Stimulated activated naive CD8-positive, alpha-beta T cell treated with anti-CD3 and anti-CD28 coated beads, Interleukin-15, Interleukin-2, amounts not matched to agents 100 ng/mL and 50 ng/mL, for 24 hours (primary cell): ENCODE results near the gene FOXN1.
"Not testable (repeated sequence)": the region's sequence is repeated elsewhere in the genome, so short reads cannot be mapped to it uniquely, and the experiment has no call there.

Experiments used
- H3K27ac Mint-ChIP-seq: one replicate; pipeline ENCODE4 v1.8.0; 2021; ENCODE audit warnings: mild to moderate bottlenecking, mixed read lengths
- H3K27me3 Mint-ChIP-seq: one replicate; pipeline ENCODE4 v1.8.0; 2021; ENCODE audit warnings: mixed read lengths
- H3K36me3 Mint-ChIP-seq: one replicate; pipeline ENCODE4 v1.8.0; 2021; ENCODE audit warnings: low read depth, mixed read lengths
- H3K4me1 Mint-ChIP-seq: one replicate; pipeline ENCODE4 v1.8.0; 2021; ENCODE audit warnings: low read depth, mixed read lengths
- H3K4me3 Mint-ChIP-seq: one replicate; pipeline ENCODE4 v1.8.0; 2021; ENCODE audit warnings: mild to moderate bottlenecking, mixed read lengths
- H3K9me3 Mint-ChIP-seq: one replicate; pipeline ENCODE4 v1.8.0; 2021; ENCODE audit warnings: mixed read lengths

FOXN1 gene

GRCh38 chr17:28503420-28503819, 2.7 kb upstream of the FOXN1 start:
- no peaks in the 10 kb centered on the region for H3K4me1 Mint-ChIP-seq
- no peaks in the 10 kb centered on the region for H3K9me3 Mint-ChIP-seq
- no peaks in the 10 kb centered on the region for H3K36me3 Mint-ChIP-seq
- H3K27me3 Mint-ChIP-seq, result peaks cover 6% of the 10 kb centered on the region
- H3K27ac Mint-ChIP-seq, result no peak overlapping the region
- H3K4me3 Mint-ChIP-seq, result no peak overlapping the region

DNA sequence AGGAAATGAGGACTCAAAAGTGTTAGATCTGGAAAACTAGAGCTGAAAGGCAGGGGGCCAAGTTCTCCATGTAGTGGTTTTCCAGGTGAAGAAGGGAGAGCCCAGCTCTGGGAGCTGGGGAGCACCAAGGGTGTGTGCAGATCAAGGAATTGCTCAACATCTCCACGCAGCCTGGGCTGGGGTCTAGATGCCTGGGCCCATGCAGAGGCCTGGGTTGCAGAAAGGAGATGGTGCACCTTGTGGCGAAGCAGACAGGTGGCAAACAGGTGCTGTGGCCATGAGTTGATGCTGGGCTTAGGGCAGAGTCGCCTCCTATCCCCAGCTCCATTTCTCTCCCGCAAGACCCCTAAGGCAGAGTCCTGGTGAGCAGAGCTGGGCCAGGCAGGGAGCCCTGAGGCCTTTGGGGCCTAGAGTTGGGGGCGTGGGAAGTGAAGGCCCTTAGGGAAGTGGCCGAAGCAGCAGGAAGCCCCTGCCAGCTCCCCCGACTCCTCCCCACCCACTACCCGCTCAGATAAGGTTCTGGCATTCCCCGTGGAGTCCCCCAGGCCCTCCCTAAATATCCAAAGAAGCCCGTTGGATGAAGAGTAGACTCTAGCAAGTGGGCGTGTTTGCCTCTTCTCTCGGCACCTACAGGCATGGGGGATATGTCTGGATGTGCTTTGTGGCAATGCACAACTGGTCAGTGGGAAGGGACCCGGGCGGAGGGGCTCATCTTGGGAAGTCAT, 777 bp downstream of the FOXN1 start:
- Mint-ChIP-seq H3K27ac (no peak overlapping the region), H3K36me3 (no peaks in the 10 kb centered on the region), H3K4me1 (no peaks in the 10 kb centered on the region), H3K4me3 (no peak overlapping the region), H3K9me3 (no peaks in the 10 kb centered on the region), H3K27me3 (peaks cover 14% of the 10 kb centered on the region)

DNA sequence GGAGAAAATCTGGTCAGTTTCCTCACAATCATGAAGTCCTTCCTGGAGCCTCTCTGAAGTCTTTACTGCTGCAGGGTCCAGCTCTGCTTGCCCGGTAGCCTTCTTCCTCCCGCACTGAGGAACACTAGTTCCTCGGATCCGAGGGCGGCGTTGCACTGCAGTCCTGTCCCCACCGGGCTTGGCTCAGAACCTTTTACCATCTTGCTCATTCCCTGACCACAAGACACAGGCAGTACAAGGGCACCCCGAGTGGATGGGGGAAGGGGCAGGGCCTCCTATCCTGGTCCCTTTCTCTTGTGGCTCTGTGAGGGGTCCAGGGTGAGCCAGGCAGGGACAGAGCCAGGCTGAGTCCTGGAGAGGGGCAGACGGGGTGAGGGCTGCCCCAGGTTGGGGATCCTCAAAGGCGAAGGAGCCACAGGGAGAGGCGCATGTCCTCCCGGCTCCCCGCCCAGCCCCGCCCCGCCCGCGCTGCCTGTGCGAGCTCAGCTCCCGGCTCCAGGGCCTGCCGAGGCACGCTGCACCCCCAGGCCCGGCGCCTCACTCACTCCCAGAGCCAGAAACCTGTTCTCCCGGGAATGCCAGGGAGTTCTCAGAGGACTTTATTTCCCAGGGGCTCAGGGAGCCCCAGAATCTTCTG, 1.5 kb downstream of the FOXN1 start:
- Mint-ChIP-seq H3K9me3 (no peaks in the 10 kb centered on the region), H3K4me1 (no peaks in the 10 kb centered on the region), H3K27me3 (peaks cover 14% of the 10 kb centered on the region), H3K27ac (no peak overlapping the region), H3K36me3 (no peaks in the 10 kb centered on the region), H3K4me3 (no peak overlapping the region)

GRCh38 chr17:28508211-28508724, 2.1 kb downstream of the FOXN1 start:
- no peak overlapping the region for H3K27ac Mint-ChIP-seq
- H3K27me3 Mint-ChIP-seq, result peaks cover 14% of the 10 kb centered on the region
- H3K36me3 Mint-ChIP-seq, result no peaks in the 10 kb centered on the region
- H3K4me1 Mint-ChIP-seq, result no peaks in the 10 kb centered on the region
- no peak overlapping the region for H3K4me3 Mint-ChIP-seq
- no peaks in the 10 kb centered on the region for H3K9me3 Mint-ChIP-seq

DNA sequence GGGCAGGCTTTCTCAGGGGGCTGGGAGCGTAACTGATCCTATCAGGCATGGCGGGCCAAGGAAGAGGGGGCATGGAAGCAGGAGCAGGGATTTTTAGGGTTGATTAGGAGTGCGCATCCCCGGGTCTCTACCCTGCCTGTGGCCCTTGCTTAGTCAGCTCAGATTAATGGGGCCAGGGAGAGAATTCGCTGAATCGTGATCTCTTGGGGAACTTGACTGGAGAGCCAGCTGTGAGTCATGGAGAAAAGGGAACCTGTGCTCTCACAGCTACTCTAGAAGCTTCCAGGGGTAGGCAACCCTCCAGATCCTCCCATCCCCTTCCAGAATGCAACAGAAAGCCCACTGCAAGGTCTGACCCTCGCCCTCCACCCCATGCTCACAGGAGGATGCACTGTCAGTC, 3.6 kb downstream of the FOXN1 start:
- no peaks in the 10 kb centered on the region for H3K9me3 Mint-ChIP-seq
- H3K36me3 Mint-ChIP-seq, result no peaks in the 10 kb centered on the region
- no peak overlapping the region for H3K4me3 Mint-ChIP-seq
- peaks cover 14% of the 10 kb centered on the region for H3K27me3 Mint-ChIP-seq
- H3K4me1 Mint-ChIP-seq, result no peaks in the 10 kb centered on the region
- H3K27ac Mint-ChIP-seq, result no peak overlapping the region

- Mint-ChIP-seq H3K9me3 (no peaks in the 10 kb centered on the region), H3K27ac (no peak overlapping the region), H3K4me3 (no peak overlapping the region), H3K4me1 (no peaks in the 10 kb centered on the region), H3K27me3 (peaks cover 11% of the 10 kb centered on the region), H3K36me3 (no peaks in the 10 kb centered on the region)
Measured at GRCh38 chr17:28511858-28512461, 5.8 kb downstream of the FOXN1 start.

- no peaks in the 10 kb centered on the region for H3K4me1 Mint-ChIP-seq
- H3K36me3 Mint-ChIP-seq, result no peaks in the 10 kb centered on the region
- no peaks in the 10 kb centered on the region for H3K9me3 Mint-ChIP-seq
- H3K27me3 Mint-ChIP-seq, result peaks cover 8% of the 10 kb centered on the region
- H3K4me3 Mint-ChIP-seq, result no peak overlapping the region
- no peak overlapping the region for H3K27ac Mint-ChIP-seq
Measured at GRCh38 chr17:28513476-28513875, 7.3 kb downstream of the FOXN1 start.

- Mint-ChIP-seq H3K4me3 (no peak overlapping the region), H3K9me3 (no peaks in the 10 kb centered on the region), H3K36me3 (no peaks in the 10 kb centered on the region), H3K4me1 (no peaks in the 10 kb centered on the region), H3K27me3 (peaks cover 5% of the 10 kb centered on the region), H3K27ac (no peak overlapping the region)
Measured at GRCh38 chr17:28514561-28515002, 8.4 kb downstream of the FOXN1 start.

GRCh38 chr17:28515518-28515917, 9.4 kb downstream of the FOXN1 start:
- H3K9me3 Mint-ChIP-seq, result no peaks in the 10 kb centered on the region
- no peaks in the 10 kb centered on the region for H3K36me3 Mint-ChIP-seq
- no peaks in the 10 kb centered on the region for H3K27me3 Mint-ChIP-seq
- no peaks in the 10 kb centered on the region for H3K4me1 Mint-ChIP-seq
- H3K4me3 Mint-ChIP-seq, result no peak overlapping the region
- H3K27ac Mint-ChIP-seq, result no peak overlapping the region

DNA sequence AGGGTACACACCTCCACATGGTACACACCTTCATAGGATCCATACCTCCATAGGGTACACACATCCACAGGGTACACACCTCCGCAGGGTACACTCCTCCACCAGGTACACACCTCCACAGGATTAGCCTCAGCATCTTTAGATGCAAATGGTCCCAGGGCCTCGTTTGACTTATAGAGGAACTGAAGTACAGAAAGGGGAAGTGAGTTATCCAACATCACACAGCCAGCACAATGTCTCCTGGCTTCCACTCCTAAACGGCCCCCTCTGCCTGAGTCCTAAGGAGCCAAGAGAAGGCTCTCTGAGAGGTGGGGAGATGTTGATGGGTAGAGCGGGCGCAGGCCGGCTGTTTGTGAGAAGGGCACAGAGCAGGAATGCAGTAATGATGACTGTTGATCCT, 12.0 kb downstream of the FOXN1 start:
- no peaks in the 10 kb centered on the region for H3K4me1 Mint-ChIP-seq
- H3K4me3 Mint-ChIP-seq, result no peak overlapping the region
- H3K9me3 Mint-ChIP-seq, result no peaks in the 10 kb centered on the region
- no peak overlapping the region for H3K27ac Mint-ChIP-seq
- no peaks in the 10 kb centered on the region for H3K36me3 Mint-ChIP-seq
- H3K27me3 Mint-ChIP-seq, result no peaks in the 10 kb centered on the region

DNA sequence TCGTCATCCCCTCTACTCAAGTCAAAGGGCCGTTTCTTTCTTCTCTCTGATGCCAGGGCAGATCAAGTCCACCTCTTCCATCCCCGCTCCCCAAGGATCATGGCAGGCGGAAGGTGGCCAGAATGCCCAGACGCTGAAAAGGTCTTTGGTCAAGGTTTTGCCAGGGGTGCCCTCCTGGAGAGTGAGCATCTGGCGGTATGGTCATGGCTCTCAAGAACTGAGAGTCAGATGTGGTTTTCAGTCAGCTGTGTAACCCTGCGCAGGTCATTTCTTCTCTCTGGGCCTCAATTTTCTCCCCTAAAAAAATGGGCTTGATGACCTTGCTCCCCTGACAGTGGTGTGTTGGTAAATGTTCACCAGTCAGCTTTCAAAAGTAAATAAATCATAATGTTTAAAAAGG, 12.4 kb downstream of the FOXN1 start:
- Mint-ChIP-seq H3K4me3 (no peak overlapping the region), H3K27me3 (no peaks in the 10 kb centered on the region), H3K9me3 (no peaks in the 10 kb centered on the region), H3K36me3 (no peaks in the 10 kb centered on the region), H3K4me1 (no peaks in the 10 kb centered on the region), H3K27ac (no peak overlapping the region)

DNA sequence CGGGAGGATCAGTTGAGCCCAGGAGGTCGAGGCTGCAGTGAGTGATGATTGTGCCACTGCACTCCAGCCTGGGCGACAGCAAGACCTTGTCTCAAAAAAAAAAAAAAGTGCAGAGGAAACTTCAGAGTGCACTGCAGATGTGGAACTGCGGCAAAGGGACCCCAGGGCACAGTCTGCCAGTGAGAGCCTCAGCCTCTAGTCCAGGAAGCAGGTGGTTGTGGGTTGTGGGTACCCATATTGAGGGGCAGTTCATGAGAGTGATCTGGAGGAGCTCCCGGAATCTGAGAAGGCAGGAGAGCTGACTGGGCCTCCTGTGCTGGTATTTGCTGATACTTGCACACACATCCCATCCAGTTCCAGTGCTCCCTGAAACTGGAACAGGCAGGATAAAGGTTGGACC, 13.1 kb downstream of the FOXN1 start:
- Mint-ChIP-seq H3K9me3 (no peaks in the 10 kb centered on the region), H3K27me3 (no peaks in the 10 kb centered on the region), H3K4me1 (no peaks in the 10 kb centered on the region), H3K27ac (no peak overlapping the region), H3K36me3 (no peaks in the 10 kb centered on the region), H3K4me3 (no peak overlapping the region)

DNA sequence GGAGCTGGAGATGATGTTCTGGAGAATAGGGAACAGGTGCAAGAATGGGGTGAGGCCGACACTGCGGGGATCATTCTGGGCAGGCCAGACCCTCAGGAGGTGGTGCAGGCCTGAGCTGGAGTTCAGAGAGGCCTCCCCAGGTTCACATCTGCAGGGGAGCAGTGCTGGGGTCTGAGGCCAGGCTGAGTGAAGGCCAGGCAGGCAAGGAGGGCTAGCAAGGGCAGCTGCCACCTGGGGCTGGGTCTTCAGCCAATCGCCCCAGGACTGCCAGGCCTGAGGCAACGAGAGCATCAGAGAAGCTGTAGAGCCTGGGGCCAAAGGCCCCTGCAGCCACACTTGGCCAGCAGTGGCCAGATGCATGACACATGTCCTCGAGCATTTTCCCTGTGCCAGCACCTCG, 14.5 kb downstream of the FOXN1 start:
- no peaks in the 10 kb centered on the region for H3K27me3 Mint-ChIP-seq
- no peak overlapping the region for H3K4me3 Mint-ChIP-seq
- H3K36me3 Mint-ChIP-seq, result no peaks in the 10 kb centered on the region
- no peaks in the 10 kb centered on the region for H3K9me3 Mint-ChIP-seq
- H3K27ac Mint-ChIP-seq, result no peak overlapping the region
- H3K4me1 Mint-ChIP-seq, result no peaks in the 10 kb centered on the region

- Mint-ChIP-seq H3K4me3 (no peak overlapping the region), H3K4me1 (no peaks in the 10 kb centered on the region), H3K36me3 (no peaks in the 10 kb centered on the region), H3K27me3 (no peaks in the 10 kb centered on the region), H3K27ac (no peak overlapping the region), H3K9me3 (no peaks in the 10 kb centered on the region)
Measured at GRCh38 chr17:28521311-28522085, 15.3 kb downstream of the FOXN1 start.

- H3K27me3 Mint-ChIP-seq, H3K4me1 Mint-ChIP-seq, H3K27ac Mint-ChIP-seq, H3K9me3 Mint-ChIP-seq, H3K36me3 Mint-ChIP-seq, H3K4me3 Mint-ChIP-seq: not testable (repeated sequence)
Measured at GRCh38 chr17:28522281-28522680, 16.1 kb downstream of the FOXN1 start.
